Thoracic aorta (tissue), 2 donors: ENCODE results near the gene CNR2. TPM values are rescaled to one million over a fixed set of nuclear protein-coding genes. Genes with fewer than 3 reads are reported as not detected.
"Not testable (repeated sequence)": the region's sequence is repeated elsewhere in the genome, so short reads cannot be mapped to it uniquely, and the experiment has no call there.

ENCODE experiments used
- ATAC-seq: fragments of 150-250 bp; one replicate; pipeline ENCODE4 v1.8.0; 2017; ENCODE audit warnings: low read depth; ENCODE audit not compliant: insufficient number of reproducible peaks, low FRiP score
- DNase-seq: peaks from one replicate; pipeline ENCODE4 v3.0.0-alpha.2; 2020; ENCODE audit warnings: low spot score
- H3K27ac ChIP-seq, 2 donors: fragments of 200-600 bp; sonication (generic); 1 replicate in 1 of 2; 2 replicates in 1 of 2; pipeline ENCODE4 v1.5.1; 2016; ENCODE audit warnings: mild to moderate bottlenecking in 2 of 2, moderate library complexity in 2 of 2
- H3K27me3 ChIP-seq: fragments of 200-600 bp; sonication (generic); replicated peaks from 2 replicates; pipeline ENCODE4 v1.6.0; 2016; ENCODE audit warnings: mild to moderate bottlenecking; ENCODE audit not compliant: insufficient read depth
- H3K36me3 ChIP-seq: fragments of 200-600 bp; sonication (generic); one replicate; pipeline ENCODE4 v1.5.1; 2016
- H3K4me1 ChIP-seq, 2 donors: fragments of 200-600 bp; sonication (generic); 1 replicate in 1 of 2; 2 replicates in 1 of 2; pipeline versions ENCODE4 v1.5.1 to v1.6.0; 2016; ENCODE audit warnings: low read depth in 2 of 2, mild to moderate bottlenecking in 1 of 2; ENCODE audit not compliant: control insufficient read depth in 1 of 2
- H3K4me3 ChIP-seq: fragments of 200-600 bp; sonication (generic); 2 replicates; pipeline ENCODE4 v1.5.1; 2016; ENCODE audit warnings: mild to moderate bottlenecking
- H3K9me3 ChIP-seq: fragments of 200-600 bp; sonication (generic); 2 replicates; pipeline ENCODE4 v1.5.1; 2016
- CTCF ChIP-seq: fragments of 200-600 bp; sonication (generic); IDR thresholded peaks from one replicate; pipeline ENCODE4 v1.5.1; 2019; ENCODE audit warnings: antibody characterized with exemption
- total RNA-seq, 2 donors: library from RNA; depleted of rRNA; stranded (reverse); fragments of >200 nt; gene quantifications; one replicate each; pipeline versions ENCODE4 v1.1.0 to v1.2.3, GENCODE V29; 2016

CNR2 gene
- total RNA-seq, 2 donors from 2014 or later, result 0.41 TPM; not detected in 1

- H3K27ac ChIP-seq, result no peak overlapping the region
- TF ChIP-seq CTCF, result no peak
These were observed 48.2 kb downstream of the CNR2 start for GRCh38 chr1:23864801-23865542.

GRCh38 chr1:23862640-23863039, 50.5 kb downstream of the CNR2 start:
- no peak for TF ChIP-seq CTCF
- H3K36me3 ChIP-seq, result peaks cover 18% of the 10 kb centered on the region
- ATAC-seq, result no peak

More at GRCh38 chr1:23864801-23865542, 48.2 kb downstream of the CNR2 start:
- no peak for DNase-seq
- no peaks in the 10 kb centered on the region for H3K27me3 ChIP-seq
- no peak for ATAC-seq
- no peaks in the 10 kb centered on the region for H3K9me3 ChIP-seq
- H3K4me3 ChIP-seq, result no peak overlapping the region
- H3K4me1 ChIP-seq, result peaks cover 12 to 21% of the 10 kb centered on the region in 2 donors
- H3K36me3 ChIP-seq, result peaks cover 11% of the 10 kb centered on the region

GRCh38 chr1:23854568-23854967, 58.6 kb downstream of the CNR2 start:
- no peak for TF ChIP-seq CTCF
- Histone ChIP-seq H3K27ac (no peak overlapping the region), H3K36me3 (peaks cover 14% of the 10 kb centered on the region), H3K9me3 (no peaks in the 10 kb centered on the region), H3K4me3 (no peak overlapping the region), H3K4me1 (no peaks in the 10 kb centered on the region), H3K27me3 (no peaks in the 10 kb centered on the region)
- no peak for DNase-seq
- no peak for ATAC-seq

More at GRCh38 chr1:23862640-23863039, 50.5 kb downstream of the CNR2 start:
- Histone ChIP-seq H3K27me3 (no peaks in the 10 kb centered on the region), H3K4me3 (no peak overlapping the region), H3K9me3 (no peaks in the 10 kb centered on the region), H3K27ac (no peak overlapping the region), H3K4me1 (peaks cover 10 to 15% of the 10 kb centered on the region in 2 donors)
- no peak for DNase-seq

GRCh38 chr1:23853124-23853523, 60.0 kb downstream of the CNR2 start:
- H3K27me3 ChIP-seq, DNase-seq, ATAC-seq, H3K4me1 ChIP-seq, H3K36me3 ChIP-seq, H3K27ac ChIP-seq, H3K4me3 ChIP-seq, H3K9me3 ChIP-seq: not testable (repeated sequence)

- not testable (repeated sequence) for ATAC-seq, H3K9me3 ChIP-seq
- H3K36me3 ChIP-seq, result peaks cover 14% of the 10 kb centered on the region
These were observed 61.8 kb downstream of the CNR2 start for GRCh38 chr1:23851406-23851805.

GRCh38 chr1:23848673-23849616, 64.2 kb downstream of the CNR2 start:
- Histone ChIP-seq H3K4me3 (peak overlapping the region; percentile 14), H3K27me3 (no peaks in the 10 kb centered on the region), H3K4me1 (peaks cover 0 to 9% of the 10 kb centered on the region in 2 donors), H3K36me3 (peaks cover 12% of the 10 kb centered on the region), H3K27ac (peak overlapping the region in 1 of 2 donors; percentile 44), H3K9me3 (no peaks in the 10 kb centered on the region)
- TF ChIP-seq CTCF, result no peak
- no peak for ATAC-seq
- no peak for DNase-seq

More at GRCh38 chr1:23851406-23851805, 61.8 kb downstream of the CNR2 start:
- not testable (repeated sequence) for H3K4me1 ChIP-seq, DNase-seq, H3K27ac ChIP-seq, H3K4me3 ChIP-seq, H3K27me3 ChIP-seq

GRCh38 chr1:23847482-23848095, 65.6 kb downstream of the CNR2 start:
- not testable (repeated sequence) for H3K9me3 ChIP-seq, H3K27ac ChIP-seq, H3K4me3 ChIP-seq, DNase-seq, H3K27me3 ChIP-seq, ATAC-seq, H3K4me1 ChIP-seq
- peaks cover 12% of the 10 kb centered on the region for H3K36me3 ChIP-seq
